HG03439 (cell line): ENCODE results near the gene PDCD6IP.

ENCODE experiments used
- ATAC-seq: cut with Tn5 transposase; IDR thresholded peaks from one replicate; pipeline ENCODE4 v1.9.1; 2021; ENCODE audit warnings: mild to moderate bottlenecking, moderate library complexity; ENCODE audit not compliant: unreplicated experiment

Gene PDCD6IP

DNA sequence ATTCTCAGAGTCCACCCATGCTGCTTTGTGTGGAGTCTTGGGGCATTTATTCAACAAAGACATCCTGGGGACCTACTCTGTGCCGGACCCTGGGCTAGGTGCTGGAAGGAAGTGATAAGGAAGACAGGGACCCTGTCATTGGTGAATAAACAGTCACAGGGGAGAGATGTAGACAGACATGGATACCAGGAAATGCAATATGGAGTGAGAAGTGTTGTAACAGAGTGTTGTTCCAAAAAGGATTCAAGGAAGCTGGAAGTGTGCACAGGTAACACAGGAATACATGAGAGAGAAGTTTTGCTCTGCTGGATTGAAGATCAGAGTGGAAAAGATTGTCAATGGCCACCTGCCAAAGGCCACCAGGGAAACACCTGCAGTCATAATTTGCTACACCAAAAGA is 89.0 kb downstream of the PDCD6IP start:
- no peak for ATAC-seq

DNA sequence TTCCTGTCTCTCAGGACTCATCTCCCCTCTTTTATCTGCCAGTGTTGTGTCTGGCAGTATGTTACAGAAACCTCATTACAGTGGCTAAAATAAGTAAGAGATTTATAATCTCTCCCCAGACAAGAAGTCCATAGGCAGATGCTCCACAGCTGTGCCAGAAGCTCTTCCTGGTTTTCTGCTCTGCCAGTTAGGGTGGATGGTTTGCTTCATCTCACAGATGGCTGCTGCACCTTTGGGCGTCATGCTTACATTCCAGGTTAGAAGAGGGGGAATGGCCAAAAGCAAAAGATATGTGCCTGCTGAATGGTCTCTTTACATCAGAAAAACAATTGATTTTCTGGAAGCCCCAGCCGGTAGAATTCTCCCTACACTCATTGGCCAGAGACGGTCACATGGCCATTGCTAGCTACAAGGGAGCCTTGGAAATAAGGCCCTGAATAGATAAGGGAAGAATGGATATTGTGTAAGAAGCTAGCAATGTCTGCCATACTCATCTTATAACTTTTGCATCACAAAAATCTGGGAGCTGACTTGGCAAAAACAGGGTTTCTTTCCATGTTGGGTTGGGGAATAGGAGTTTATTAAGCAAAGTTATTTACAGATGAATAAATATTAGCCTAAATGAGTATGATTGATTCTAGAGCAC is 91.1 kb downstream of the PDCD6IP start:
- ATAC-seq, result no peak

DNA sequence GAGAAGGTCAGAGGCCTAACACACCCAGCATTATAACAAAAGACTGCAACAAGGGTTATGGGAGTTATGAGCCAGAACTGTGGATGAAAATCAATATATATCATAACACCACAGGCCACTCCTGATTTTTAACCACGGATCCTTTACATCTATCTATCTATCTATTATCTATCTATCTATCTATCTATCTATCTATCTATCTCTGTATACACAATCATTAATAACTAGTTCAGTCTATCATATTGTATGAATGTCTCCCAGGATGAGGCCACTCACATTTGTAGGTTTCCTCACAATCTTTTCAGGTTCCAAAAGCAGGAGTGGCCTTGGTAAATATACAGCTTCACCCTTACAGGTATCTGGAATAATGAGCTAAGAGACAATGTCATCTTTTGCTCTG is 94.2 kb downstream of the PDCD6IP start:
- no peak for ATAC-seq

DNA sequence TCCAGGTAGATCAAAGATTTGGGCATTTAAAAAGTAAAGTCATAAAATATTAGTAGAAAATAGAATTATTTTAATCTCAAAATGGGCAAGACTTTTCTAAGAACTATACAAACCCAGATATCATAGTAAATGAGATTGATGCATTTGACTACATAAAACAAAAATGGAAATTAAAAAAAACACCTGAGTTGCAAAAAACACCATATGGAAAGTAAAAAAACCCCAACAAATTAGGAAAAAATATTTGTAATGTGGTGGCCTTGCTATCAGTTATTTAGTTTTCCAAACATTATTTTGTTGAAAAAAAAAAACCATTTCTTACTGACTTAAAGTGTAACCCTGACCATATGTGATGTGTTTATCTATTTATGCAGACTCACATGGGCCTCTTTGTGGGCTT is 97.2 kb downstream of the PDCD6IP start:
- no peak for ATAC-seq

DNA sequence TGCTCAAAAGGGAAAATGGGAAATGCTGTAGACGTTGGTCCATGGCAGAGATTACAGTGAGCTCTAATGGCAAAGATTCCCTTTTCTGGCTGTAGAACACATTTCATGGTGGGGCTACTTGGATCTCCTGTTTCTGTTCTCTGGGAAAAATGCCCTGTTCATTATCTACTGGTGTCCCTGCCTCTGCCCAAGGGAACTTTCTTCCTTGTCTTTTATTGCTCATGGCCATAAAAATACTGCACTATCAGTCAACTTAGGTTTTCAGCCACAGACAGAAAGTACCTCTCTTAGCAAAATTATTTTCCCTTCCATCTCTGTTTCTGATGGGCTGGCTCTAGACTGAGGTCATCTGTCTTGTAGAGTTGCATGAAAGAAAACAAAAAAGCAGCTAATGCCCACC is 98.9 kb downstream of the PDCD6IP start:
- no peak for ATAC-seq

DNA sequence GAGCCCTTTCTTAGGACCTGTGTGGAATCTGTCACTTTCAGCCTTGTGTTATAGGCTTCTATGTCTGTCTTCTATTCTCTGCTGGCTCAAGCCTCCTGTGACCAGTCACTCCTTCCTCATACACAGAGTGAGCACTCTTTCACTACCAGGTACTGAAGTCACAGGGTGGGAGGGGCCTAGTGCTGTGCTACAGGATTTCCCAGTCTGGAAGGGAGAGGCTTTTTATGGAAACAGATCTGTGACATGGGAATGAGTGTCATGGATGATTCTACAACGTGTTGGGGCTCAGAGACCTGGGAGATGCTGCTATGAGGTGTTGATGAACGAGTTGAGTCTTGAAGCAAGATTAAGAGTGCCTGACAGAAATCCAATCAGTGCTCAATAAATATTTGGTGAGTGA is 100.5 kb downstream of the PDCD6IP start:
- ATAC-seq, result no peak

DNA sequence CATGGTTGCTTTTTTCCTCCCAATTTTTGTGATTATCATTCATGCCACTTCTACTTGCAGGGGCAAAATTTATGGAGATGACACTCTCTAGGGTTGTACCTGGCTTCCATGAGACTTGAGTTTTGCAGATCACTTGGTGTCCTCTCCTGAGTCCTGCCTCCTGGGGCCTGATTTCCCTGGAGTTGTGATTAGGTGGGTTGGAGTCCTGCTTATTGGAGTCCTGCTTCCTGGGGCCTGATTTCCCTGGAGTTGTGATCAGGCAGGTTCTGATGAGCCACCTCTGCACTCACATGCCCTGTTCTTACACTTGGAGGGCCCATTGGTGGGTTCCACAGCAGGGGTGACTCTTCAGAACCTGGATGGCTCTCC is 102.0 kb downstream of the PDCD6IP start:
- no peak for ATAC-seq

DNA sequence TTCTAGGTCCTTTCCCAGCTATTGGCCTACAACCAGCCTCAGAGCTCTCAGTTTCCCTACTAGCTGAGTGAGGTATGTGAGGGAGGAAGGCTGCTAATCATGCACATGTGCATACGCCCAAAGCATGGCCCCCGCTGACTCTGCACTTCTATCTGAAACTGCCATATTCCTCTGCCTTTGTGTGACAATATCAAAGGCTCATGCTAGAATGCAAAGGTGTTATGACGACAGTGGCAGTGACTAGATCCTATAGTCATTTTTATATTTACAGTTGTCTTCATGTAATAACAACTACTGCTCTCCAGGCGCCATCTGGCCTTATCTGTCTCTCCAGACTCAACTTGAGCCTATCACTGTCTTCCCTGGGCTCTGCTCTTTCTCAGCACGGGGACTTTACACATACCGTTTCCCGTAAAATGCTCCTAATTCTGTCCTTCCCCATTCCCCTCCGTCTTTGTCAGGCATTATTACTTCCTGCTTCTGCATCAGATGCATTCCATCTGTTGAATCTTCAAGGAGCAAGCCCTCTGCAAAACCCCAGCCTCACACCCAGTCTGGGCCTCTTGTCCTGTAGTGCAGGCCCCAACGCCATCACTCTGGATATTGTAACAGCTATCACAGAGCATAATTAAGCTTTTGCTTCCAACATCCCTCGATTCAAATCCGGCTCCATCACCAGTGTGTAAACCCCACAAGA is 102.5 kb downstream of the PDCD6IP start:
- ATAC-seq, result no peak

DNA sequence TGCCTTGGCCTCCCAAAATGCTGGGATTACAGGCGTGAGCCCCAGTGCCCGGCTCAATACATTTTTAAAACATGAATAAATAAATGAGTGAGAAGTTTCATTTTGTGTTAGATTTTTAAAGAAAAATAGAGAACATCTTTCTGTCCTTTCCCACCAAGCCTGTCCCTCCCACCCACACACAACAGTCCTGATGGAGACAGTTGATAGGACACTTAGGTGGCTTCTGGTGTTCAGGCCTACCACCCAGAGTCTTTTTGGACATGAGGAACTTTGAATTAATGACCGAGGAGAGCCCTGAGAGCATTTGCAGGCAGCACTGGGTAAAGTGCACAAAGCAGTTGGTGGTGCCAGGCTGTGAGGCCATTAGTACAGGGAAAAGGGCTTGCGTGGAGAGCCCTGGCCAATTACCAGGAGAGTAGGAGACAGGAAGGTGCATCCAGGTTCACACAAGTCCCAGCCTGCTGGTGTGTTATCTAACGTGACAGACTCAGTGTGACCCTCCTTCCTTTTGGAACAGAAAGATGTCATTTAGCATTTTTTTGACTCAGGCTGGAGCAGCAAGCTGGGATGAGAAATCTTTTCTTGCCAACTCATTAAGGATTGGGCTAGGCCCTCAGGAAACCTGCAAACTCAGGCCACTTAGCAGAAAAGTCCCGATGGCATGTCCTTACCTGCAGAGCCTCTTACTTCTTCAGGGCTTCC is 103.6 kb downstream of the PDCD6IP start:
- no peak for ATAC-seq

DNA sequence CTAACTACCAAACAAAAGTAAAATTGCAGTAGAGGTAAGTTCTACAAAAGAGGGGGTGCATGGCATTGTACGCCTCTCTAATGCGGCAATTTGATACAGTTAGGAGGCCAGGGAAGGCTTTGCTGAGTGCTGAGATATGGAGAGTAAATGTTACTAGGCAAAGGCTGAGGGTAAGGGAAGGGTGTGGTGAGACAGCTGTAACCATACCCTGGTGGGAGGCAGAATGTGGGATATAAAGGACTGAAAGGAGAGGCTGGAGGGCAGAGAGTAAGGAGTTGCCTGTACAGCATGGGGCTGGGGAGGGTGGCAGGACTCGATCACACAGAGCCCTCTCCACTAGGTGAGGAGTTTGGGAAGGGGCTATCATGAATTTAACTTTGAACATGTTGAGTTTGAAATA is 106.3 kb downstream of the PDCD6IP start:
- no peak for ATAC-seq

DNA sequence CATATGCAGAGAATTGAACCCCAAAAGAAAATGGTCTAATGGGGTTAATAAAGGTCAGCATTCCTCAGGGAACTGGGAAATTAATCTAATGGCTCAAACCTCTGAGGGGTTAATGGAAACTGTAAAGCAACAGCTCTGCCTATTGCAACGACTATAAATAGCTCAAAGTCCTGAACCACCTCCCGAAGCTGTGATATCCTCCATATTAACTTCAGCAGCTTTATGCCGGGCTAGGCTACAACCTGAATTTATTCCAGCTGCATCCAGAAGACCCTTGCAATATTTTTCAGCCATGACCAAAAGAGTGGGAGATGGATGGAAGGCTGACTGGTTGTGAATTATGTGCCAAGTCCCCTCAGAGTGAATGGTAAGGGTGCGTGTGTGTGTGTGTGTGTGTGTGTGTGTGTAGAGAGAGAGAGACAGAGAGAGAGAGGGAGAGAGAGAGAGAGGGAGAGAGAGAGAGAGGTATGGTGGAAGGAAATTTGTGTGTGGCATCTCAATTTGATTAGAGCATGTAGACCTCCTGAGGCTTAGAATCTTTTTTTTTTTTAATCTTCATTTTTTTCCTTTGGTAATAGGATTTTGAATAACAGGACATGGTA is 109.9 kb downstream of the PDCD6IP start:
- no peak for ATAC-seq

DNA sequence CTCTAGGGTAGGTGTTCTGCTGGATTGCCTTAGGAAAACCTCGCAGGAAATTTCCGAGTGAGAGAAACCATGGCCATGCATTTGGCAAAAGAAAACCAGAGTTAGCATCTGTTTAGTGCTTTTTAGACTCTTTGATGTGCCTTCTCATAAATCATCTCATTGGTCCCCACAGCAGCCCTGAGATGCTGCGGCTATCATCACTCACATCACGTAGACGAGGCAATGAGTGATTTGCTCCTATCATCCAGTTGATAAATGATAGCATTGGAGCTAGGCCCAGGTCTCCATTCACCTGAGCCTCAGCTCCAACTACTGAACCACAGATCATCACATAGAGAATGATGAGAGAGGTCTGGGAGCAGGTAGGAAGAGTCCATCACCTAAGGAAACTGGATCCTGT is 111.1 kb downstream of the PDCD6IP start:
- ATAC-seq, result no peak

DNA sequence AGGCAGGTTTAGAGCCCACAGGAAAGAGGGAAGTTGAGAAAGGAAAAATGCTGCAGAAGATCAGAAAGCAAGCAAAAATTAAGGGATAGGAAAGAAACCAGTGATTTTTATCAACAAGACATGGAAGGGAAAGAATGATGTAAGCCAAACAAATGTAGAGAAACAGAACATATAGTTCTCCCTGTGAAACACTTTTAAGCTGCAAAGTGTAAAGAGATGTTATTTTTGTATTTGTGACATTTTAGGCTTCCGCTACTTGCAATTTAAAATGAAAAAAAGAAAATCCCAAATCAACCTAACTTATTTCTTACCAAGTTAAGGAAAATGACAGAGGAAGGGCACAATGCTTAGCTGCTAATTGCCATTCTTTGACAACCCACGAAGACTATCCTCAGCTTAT is 111.6 kb downstream of the PDCD6IP start:
- ATAC-seq, result no peak

DNA sequence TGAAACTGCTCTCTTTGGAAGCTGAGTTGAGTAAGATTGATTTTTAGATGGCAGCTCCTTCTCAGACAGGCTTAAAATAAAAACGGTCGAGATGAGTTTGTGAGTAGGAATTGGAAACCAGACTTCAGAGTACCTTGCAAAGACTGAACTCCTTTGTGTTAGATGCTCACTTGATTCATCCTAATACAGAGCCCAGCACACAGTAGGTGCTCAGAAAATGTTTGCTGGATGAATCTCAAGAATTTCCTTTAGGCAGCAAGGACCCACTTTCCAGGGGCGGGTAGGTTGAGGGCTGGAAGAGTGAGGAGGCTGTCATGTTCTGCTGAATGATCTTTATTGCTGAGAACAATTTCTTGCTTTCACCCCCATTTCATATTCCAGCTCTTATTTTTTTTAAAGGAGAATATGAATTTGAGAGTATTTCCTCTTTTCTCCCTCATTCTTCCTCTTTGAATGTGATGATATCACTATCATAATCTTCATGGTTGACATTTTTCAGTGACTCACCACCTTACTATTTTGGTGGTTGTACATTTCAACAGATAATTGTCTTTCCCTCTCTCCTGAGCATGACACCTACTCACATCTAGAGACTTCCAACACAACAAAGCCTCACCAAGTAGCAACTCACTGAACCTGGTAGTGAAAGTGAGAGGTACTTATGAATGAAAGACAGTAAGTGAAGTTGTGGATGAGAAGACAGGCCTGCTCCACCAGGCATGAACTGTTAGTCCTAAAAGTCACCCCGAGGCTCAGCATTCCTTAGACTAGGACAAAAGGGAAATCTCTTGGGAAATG is 113.3 kb downstream of the PDCD6IP start:
- ATAC-seq, result no peak

DNA sequence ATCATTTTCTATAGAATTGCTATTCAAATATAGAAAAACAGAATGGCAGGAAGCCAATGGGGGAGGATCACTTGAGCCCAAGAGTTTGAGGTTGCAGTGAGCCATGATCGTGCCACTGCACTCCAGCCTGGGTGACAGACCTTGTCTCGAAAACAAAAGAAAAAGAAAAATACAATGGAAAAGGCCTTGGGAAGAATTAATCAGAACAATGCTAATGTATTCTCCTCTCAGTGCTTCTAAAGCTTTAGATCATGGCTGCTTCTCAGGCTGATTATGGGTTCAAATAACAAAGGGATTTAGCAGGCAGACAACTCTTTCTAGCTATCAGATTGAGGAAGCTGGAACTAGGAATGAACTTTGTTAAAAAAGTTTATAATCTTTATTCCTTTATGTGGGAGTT is 115.8 kb downstream of the PDCD6IP start:
- no peak for ATAC-seq

DNA sequence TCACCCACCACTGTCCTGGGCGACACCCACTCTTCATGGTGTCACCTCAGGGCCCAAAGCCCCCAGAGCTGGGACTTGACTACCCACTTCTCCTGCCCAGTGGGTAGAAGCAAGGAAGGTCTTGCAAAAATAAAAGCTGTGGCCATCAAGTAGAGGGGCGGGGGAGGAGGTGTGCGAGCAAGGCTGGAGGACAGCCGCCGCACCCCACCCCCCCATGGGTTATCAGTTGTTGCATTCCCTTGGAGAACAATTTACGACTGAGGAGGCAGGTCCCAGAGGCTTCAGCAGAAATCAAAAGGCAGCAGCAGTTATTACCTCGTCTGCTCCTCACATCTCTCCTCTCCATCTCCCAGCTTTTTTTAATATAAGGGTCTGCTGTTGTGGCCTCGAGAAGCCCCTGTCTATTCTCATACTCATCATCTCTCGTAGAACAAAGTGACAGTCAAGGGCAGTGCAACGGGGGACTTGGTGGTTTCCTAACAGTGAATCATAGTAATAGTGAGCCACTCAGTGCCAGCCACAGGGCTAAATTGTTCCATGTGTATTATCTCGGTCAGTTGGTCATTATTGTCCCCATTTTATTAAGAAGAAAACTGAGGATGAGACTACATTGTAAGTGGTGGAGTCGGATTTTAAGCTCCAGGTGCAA is 116.4 kb downstream of the PDCD6IP start:
- ATAC-seq, result no peak

DNA sequence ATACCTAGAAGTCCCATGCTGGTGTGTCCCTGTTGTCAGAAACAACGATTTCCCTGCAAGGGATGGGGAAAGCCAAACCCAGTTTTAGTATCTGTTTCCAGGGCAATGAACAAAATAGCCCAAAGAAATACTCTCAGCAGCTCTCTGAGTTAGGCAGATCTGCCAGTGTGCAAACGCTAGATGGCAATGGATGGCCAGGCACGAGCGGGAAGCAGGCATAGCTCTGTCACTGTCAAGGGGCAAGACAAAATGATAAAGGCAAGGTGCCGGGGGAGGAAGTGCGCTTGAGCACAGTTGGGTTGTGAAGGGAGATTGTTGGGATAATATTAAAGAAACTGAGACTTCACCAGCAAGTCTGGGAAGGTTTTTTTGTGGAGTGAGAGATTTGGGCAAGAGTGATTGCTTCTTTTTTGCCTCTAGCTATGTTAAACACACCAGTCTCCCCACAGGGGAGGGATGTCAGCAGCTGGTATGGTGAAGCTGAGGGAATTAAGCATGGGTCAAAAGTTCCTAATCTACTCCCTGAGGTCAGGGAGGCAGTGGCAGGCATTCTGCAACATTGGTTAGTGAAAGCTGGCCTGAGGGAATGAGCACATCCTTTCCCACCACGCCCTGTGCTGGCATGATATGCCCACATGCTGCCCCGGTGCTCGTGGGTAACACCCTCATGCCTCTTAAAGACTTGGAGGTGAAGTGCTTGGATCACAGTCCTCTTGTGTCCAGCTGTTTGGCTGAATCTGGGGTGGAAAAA is 117.5 kb downstream of the PDCD6IP start:
- no peak for ATAC-seq

DNA sequence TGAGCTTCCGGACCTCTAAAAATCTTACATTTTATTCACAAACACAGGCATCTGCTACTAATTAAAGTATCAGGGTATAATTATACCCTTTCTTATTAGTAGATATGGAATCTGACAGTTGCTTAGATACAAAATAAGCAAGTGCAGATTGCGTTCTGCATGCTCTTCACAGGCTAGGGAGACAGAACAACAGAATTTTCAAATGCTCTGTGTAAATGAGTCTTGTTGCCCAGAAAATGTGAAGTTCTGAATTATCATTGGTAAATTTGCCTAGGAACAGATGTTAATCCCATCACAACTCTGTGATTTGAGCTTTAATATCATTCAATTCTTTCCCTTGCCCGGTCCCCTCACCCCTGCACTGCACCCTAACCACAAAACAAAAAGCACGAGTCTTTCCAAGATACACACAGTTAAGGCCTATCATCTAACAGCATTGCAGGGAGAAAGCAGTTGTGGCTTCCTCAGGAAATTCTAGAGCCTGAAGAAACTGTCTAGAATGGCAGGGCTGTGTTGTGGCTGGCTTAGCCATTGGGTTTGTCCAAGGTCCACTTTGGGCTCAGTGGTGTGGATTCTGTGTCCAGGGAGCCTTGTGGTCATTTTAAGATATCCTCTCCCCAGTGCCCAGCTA is 119.8 kb downstream of the PDCD6IP start:
- no peak for ATAC-seq
